ENCODE data around the gene LHX8. TPM values are rescaled to one million over a fixed set of nuclear protein-coding genes. Genes with fewer than 3 reads are reported as not detected.

LHX8 gene
- total RNA-seq, 4 donors from 2014 or later = not detected

DNA sequence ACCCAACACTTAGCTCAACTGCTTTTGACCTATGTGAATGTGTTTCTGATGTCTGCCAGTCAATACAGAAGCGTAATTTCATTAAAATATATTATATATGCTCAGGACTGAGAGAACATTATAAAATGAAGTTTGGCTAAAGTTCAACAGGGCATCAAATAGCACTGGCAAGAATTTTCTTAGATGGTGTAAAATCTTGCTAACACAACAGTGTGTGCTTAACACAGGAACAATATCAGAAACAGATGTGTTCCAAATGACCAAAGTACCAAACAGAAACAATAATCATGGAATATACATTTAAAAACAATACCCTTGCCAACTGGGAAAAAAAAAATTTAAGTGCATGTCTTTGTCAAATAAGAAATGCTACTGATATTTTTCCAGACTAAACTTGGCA lies 10.4 kb upstream of the LHX8 start:
- Histone ChIP-seq H3K27me3 (peaks cover 29 to 44% (median 41%) of the 10 kb centered on the region in 3 donors), H3K4me1 (no peaks in the 10 kb centered on the region)
- no peak for TF ChIP-seq POLR2A (IDR thresholded peaks at IDR 0.05)
- TF ChIP-seq, protein P1, sequence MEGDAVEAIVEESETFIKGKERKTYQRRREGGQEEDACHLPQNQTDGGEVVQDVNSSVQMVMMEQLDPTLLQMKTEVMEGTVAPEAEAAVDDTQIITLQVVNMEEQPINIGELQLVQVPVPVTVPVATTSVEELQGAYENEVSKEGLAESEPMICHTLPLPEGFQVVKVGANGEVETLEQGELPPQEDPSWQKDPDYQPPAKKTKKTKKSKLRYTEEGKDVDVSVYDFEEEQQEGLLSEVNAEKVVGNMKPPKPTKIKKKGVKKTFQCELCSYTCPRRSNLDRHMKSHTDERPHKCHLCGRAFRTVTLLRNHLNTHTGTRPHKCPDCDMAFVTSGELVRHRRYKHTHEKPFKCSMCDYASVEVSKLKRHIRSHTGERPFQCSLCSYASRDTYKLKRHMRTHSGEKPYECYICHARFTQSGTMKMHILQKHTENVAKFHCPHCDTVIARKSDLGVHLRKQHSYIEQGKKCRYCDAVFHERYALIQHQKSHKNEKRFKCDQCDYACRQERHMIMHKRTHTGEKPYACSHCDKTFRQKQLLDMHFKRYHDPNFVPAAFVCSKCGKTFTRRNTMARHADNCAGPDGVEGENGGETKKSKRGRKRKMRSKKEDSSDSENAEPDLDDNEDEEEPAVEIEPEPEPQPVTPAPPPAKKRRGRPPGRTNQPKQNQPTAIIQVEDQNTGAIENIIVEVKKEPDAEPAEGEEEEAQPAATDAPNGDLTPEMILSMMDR (IDR thresholded peaks at IDR 0.05 in 4 of 5, conservative IDR thresholded peaks at IDR 0.05 in 1 of 5) = no peak

DNA sequence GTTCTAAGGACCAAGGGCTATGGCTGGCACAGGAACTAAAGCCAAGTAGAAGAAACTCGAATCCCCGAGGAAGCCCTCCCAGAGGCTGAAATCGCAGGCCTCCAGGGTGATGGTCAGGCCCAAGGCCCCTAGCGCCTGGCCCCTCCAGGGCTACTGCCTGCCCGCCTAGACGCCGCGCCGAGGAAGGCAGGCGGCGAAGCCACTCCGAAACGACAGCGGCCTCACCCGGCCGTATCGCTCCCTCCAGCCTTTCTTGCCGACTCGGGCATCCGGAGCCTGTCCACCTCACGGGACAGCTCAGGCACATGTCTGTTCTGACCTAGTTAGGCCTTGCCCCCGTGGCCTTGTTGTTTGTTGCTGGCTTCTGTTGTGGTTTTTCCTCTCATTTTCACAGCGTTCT lies 9.7 kb upstream of the LHX8 start:
- Histone ChIP-seq H3K4me1 (no peaks in the 10 kb centered on the region), H3K27ac (no peak overlapping the region), H3K4me3 (no peak overlapping the region), H3K36me3 (no peaks in the 10 kb centered on the region), H3K9me3 (no peaks in the 10 kb centered on the region), H3K27me3 (peaks cover 36 to 52% (median 48%) of the 10 kb centered on the region in 3 donors)
- no peak for DNase-seq
- in situ Hi-C loops (cut with MboI; ENCODE audit: low sequenced_read_pairs in 4 of 4) = no loop called here
- ATAC-seq = no peak
- no peak for TF ChIP-seq POLR2A (IDR thresholded peaks at IDR 0.05)
- TF ChIP-seq, protein P1 (IDR thresholded peaks at IDR 0.05 in 4 of 5, conservative IDR thresholded peaks at IDR 0.05 in 1 of 5) = no peak
- intact Hi-C loops (cut with DNase I; ENCODE audit: low total_unique reads) = no loop called here

More for the DNA sequence above, 10.4 kb upstream of the LHX8 start:
- intact Hi-C loops (cut with DNase I; ENCODE audit: low total_unique reads) (no loop called here), in situ Hi-C loops (cut with MboI; ENCODE audit: low sequenced_read_pairs in 4 of 4) (no loop called here)
- Histone ChIP-seq H3K9me3 (no peaks in the 10 kb centered on the region), H3K4me3 (no peak overlapping the region), H3K36me3 (no peaks in the 10 kb centered on the region), H3K27ac (no peak overlapping the region)
- no peak for ATAC-seq
- DNase-seq = no peak

DNA sequence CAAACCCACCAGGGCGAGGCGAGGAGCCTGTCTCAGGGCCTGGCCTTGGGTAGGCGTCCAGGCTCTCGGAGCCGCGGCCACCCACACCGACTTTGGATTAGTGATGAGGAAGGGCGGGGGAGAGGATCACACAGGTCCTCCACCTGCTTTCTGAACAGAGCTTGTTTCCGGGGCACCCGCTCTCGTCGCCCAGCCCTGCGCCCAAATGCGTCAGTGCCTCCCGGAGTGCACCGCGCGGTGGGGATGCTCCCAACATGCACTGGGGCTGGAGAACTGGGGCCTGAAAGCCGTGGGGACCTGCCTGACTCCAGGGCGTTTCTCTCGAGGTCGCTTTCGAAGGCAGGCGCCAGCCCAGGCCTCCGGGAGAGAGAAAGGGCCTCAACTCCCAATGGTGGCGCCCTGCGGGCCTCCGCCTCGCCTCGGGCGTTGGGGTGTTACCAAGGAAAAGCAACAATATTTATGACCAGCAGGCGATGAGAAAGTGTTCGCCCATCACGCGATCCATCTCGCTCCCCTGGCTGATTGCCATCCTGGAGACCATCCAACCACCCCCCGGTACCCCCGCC lies 8.9 kb upstream of the LHX8 start:
- Histone ChIP-seq H3K4me1 (no peaks in the 10 kb centered on the region), H3K36me3 (no peaks in the 10 kb centered on the region), H3K27me3 (peaks cover 43 to 59% (median 55%) of the 10 kb centered on the region in 3 donors), H3K4me3 (no peak overlapping the region), H3K27ac (no peak overlapping the region), H3K9me3 (no peaks in the 10 kb centered on the region)
- intact Hi-C loops (cut with DNase I; ENCODE audit: low total_unique reads) = no loop called here
- ATAC-seq (no peak), DNase-seq (no peak)
- TF ChIP-seq, protein P1 (IDR thresholded peaks at IDR 0.05 in 4 of 5, conservative IDR thresholded peaks at IDR 0.05 in 1 of 5) = no peak
- TF ChIP-seq POLR2A (IDR thresholded peaks at IDR 0.05) = no peak
- in situ Hi-C loops (cut with MboI; ENCODE audit: low sequenced_read_pairs in 4 of 4) = no loop called here

DNA sequence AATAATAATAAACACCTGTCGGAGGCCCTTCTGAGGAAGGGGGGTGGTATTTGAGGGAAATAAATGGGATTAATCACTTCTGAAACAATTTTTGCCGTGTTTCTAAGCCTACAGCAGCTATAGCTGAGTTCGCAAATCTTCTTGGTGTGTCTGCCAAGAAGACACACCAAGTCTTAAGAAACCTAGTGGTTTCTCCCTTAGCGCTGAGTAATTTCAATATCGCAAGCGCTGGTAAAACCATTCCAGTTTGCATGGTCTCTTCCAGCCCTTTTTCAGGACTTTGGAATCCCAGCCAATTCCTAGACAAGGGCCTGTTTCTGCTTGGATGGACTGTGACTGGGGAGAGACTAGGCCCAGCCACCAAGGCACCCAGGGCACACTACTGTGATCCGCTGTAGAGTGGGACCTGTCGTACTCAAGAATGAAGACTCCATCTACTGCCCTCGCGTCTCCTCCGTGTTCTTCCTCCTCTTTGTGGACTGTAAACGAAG lies 7.5 kb upstream of the LHX8 start:
- TF ChIP-seq, protein P1 (IDR thresholded peaks at IDR 0.05 in 4 of 5, conservative IDR thresholded peaks at IDR 0.05 in 1 of 5) = no peak

More for the DNA sequence above, 7.5 kb upstream of the LHX8 start:
- H3K36me3 ChIP-seq = no peaks in the 10 kb centered on the region
- ATAC-seq (no peak), DNase-seq (no peak)
- H3K27me3 ChIP-seq = peaks cover 58 to 73% (median 69%) of the 10 kb centered on the region in 3 donors
- intact Hi-C loops (cut with DNase I; ENCODE audit: low total_unique reads) (no loop called here), in situ Hi-C loops (cut with MboI; ENCODE audit: low sequenced_read_pairs in 4 of 4) (no loop called here)
- no peak overlapping the region for H3K4me3 ChIP-seq
- no peaks in the 10 kb centered on the region for H3K9me3 ChIP-seq
- peaks cover 0 to 2% of the 10 kb centered on the region in 2 donors for H3K4me1 ChIP-seq
- no peak overlapping the region for H3K27ac ChIP-seq

Measured in gastrocnemius medialis (tissue), 4 donors.